H1 (cell line): ENCODE measurements around the gene KLHDC4. TPM values are rescaled to one million over a fixed set of nuclear protein-coding genes. Genes with fewer than 3 reads are reported as not detected.

Source experiments
- CTCF ChIA-PET: fragments of 300-600 bp; sonication (Branson Sonifier 250); formaldehyde crosslinking; loops from one replicate; lab custom pipeline; 2021; ENCODE audit not compliant: partially characterized antibody; lab: Charles Lee
- POLR2A ChIA-PET: fragments of 300-600 bp; sonication (Branson Sonifier 250); formaldehyde crosslinking; loops from one replicate; lab custom pipeline; 2021; ENCODE audit warnings: inconsistent platforms; ENCODE audit not compliant: partially characterized antibody; lab: Charles Lee
- DNase-seq, 2 experiments: peaks; one replicate each; pipeline versions ENCODE4 v3.0.0 to v3.0.0-alpha.2; 2010 to 2022; ENCODE audit warnings: low spot score in 2 of 2, low read depth in 1 of 2, mixed read lengths in 1 of 2
- FAIRE-seq: peaks from 2 replicates; lab custom pipeline; 2011; peaks lifted over from hg19 to GRCh38; lab: Jason Lieb, UNC
- H2AFZ ChIP-seq: 2 replicates; pipeline ENCODE4 v1.8.1; 2012; ENCODE audit warnings: low read length, inconsistent platforms
- H2AK5ac ChIP-seq: 2 replicates; pipeline ENCODE4 v1.6.1; 2013; ENCODE audit warnings: low read depth, low read length
- H2BK120ac ChIP-seq: replicated peaks from 2 replicates; pipeline ENCODE3; 2013; ENCODE audit warnings: low read depth, low read length, inconsistent platforms
- H2BK12ac ChIP-seq: 2 replicates; pipeline ENCODE4 v1.6.1; 2013; ENCODE audit warnings: low read depth, low read length
- H2BK15ac ChIP-seq: 2 replicates; pipeline ENCODE4 v1.6.1; 2013; ENCODE audit warnings: low read length
- H2BK20ac ChIP-seq: 2 replicates; pipeline ENCODE4 v1.6.1; 2013; ENCODE audit warnings: low read length
- H2BK5ac ChIP-seq: 2 replicates; pipeline ENCODE4 v1.6.1; 2013; ENCODE audit warnings: low read depth, low read length
- H3K14ac ChIP-seq: 2 replicates; pipeline ENCODE4 v1.6.1; 2013; ENCODE audit warnings: inconsistent platforms; ENCODE audit not compliant: insufficient read length
- H3K18ac ChIP-seq: 2 replicates; pipeline ENCODE4 v1.6.1; 2013; ENCODE audit warnings: low read length; ENCODE audit errors: extremely low read depth
- H3K23ac ChIP-seq: 2 replicates; pipeline ENCODE4 v1.6.1; 2013; ENCODE audit warnings: inconsistent platforms; ENCODE audit not compliant: insufficient read length
- H3K23me2 ChIP-seq: 2 replicates; pipeline ENCODE4 v1.6.1; 2013; ENCODE audit warnings: low read depth, low read length
- H3K27ac ChIP-seq: 2 replicates; pipeline ENCODE4 v1.6.1; 2011; ENCODE audit warnings: low read depth, low read length, inconsistent platforms
- H3K27me3 ChIP-seq, 4 experiments: replicated peaks in 1 of 4; 1 replicate in 1 of 4; 2 replicates in 3 of 4; pipeline versions ENCODE4 v1.6.1 to v1.8.1; 2011 to 2013; ENCODE audit warnings: low read length in 3 of 4, mild to moderate bottlenecking in 3 of 4, inconsistent platforms in 2 of 4, mixed read lengths in 2 of 4, moderate library complexity in 1 of 4; ENCODE audit not compliant: control insufficient read depth in 3 of 4, insufficient read depth in 3 of 4; ENCODE audit errors: extremely low read depth in 1 of 4
- H3K36me3 ChIP-seq, 4 experiments: 2 replicates each; pipeline versions ENCODE4 v1.6.1 to v1.8.1; 2011 to 2013; ENCODE audit warnings: mild to moderate bottlenecking in 4 of 4, low read length in 3 of 4, moderate library complexity in 2 of 4, control low read depth in 1 of 4, inconsistent platforms in 1 of 4; ENCODE audit not compliant: insufficient read depth in 4 of 4, control insufficient read depth in 2 of 4
- H3K4ac ChIP-seq: replicated peaks from 2 replicates; pipeline ENCODE3; 2013; ENCODE audit warnings: low read length, low read depth, mixed read lengths, inconsistent platforms; ENCODE audit not compliant: insufficient read length
- H3K4me1 ChIP-seq, 4 experiments: replicated peaks in 1 of 4; 1 replicate in 1 of 4; 2 replicates in 3 of 4; pipeline versions ENCODE4 v1.6.1 to v1.8.1; 2011 to 2013; ENCODE audit warnings: low read length in 3 of 4, inconsistent platforms in 2 of 4, mixed read lengths in 1 of 4; ENCODE audit not compliant: insufficient read depth in 4 of 4, control insufficient read depth in 3 of 4
- H3K4me2 ChIP-seq, 2 experiments: 2 replicates each; pipeline versions ENCODE4 v1.6.1 to v1.8.1; 2011 to 2013; ENCODE audit warnings: low read depth in 2 of 2, low read length in 2 of 2, control low read depth in 1 of 2, inconsistent platforms in 1 of 2, mild to moderate bottlenecking in 1 of 2; ENCODE audit not compliant: insufficient read depth in 1 of 2
- H3K4me3 ChIP-seq, 4 experiments: fragments of 200-600, 300-600 bp in 1 of 4; sonication (generic), shearing (Covaris generic), sonication (Bioruptor Twin) in 1 of 4; 2 replicates each; pipeline versions ENCODE4 v1.5.1 to v1.8.1; 2011 to 2016; ENCODE audit warnings: low read length in 4 of 4, low read depth in 3 of 4, control low read depth in 2 of 4, inconsistent platforms in 2 of 4, mild to moderate bottlenecking in 2 of 4, mixed read lengths in 1 of 4, moderate library complexity in 1 of 4; ENCODE audit not compliant: insufficient read depth in 2 of 4; ENCODE audit errors: extremely low read depth in 1 of 4
- H3K56ac ChIP-seq: replicated peaks from 2 replicates; pipeline ENCODE3; 2013; ENCODE audit warnings: low read depth, mild to moderate bottlenecking, mixed read lengths, low read length, inconsistent platforms; ENCODE audit not compliant: insufficient read length
- H3K79me1 ChIP-seq: 2 replicates; pipeline ENCODE4 v1.6.1; 2013; ENCODE audit warnings: low read depth, low read length, control low read depth
- H3K79me2 ChIP-seq, 2 experiments: 2 replicates each; pipeline versions ENCODE4 v1.6.1 to v1.8.1; 2012 to 2013; ENCODE audit warnings: low read length in 2 of 2, mild to moderate bottlenecking in 2 of 2, inconsistent platforms in 1 of 2; ENCODE audit not compliant: insufficient read depth in 2 of 2, control insufficient read depth in 1 of 2
- H3K9ac ChIP-seq, 4 experiments: replicated peaks in 1 of 4; 1 replicate in 1 of 4; 2 replicates in 3 of 4; pipeline versions ENCODE4 v1.6.1 to v1.8.1; 2011 to 2013; ENCODE audit warnings: low read depth in 3 of 4, low read length in 3 of 4, control low read depth in 2 of 4, mild to moderate bottlenecking in 2 of 4, moderate library complexity in 2 of 4, inconsistent platforms in 1 of 4; ENCODE audit errors: extremely low read depth in 1 of 4
- H3K9me3 ChIP-seq, 2 experiments: 2 replicates each; pipeline versions ENCODE4 v1.6.1 to v1.8.1; 2012 to 2013; ENCODE audit warnings: mild to moderate bottlenecking in 2 of 2, moderate library complexity in 2 of 2, control low read depth in 1 of 2, inconsistent platforms in 1 of 2, low read depth in 1 of 2, low read length in 1 of 2, mixed read lengths in 1 of 2; ENCODE audit not compliant: insufficient read depth in 2 of 2
- H4K20me1 ChIP-seq, 2 experiments: replicated peaks in 1 of 2; 2 replicates each; pipeline versions ENCODE3 to v1.8.1; 2011 to 2013; ENCODE audit warnings: inconsistent platforms in 2 of 2, low read length in 2 of 2, mild to moderate bottlenecking in 1 of 2; ENCODE audit not compliant: insufficient read depth in 2 of 2, control insufficient read depth in 1 of 2
- H4K5ac ChIP-seq: 2 replicates; pipeline ENCODE4 v1.6.1; 2013; ENCODE audit warnings: low read length, low read depth, mixed read lengths, inconsistent platforms; ENCODE audit not compliant: insufficient read length
- H4K8ac ChIP-seq: 2 replicates; pipeline ENCODE4 v1.8.0; 2013; ENCODE audit warnings: mild to moderate bottlenecking, moderate library complexity, low read length, inconsistent platforms; ENCODE audit not compliant: insufficient read depth; ENCODE audit errors: extremely low read depth
- H4K91ac ChIP-seq: replicated peaks from 2 replicates; pipeline ENCODE3; 2013; ENCODE audit warnings: low read length, mixed read lengths, inconsistent platforms; ENCODE audit not compliant: insufficient read length
- NANOG ChIP-seq: IDR thresholded peaks from 2 replicates; pipeline ENCODE4 v1.6.1; 2011; ENCODE audit warnings: low read length, low read depth, mild to moderate bottlenecking, inconsistent platforms; ENCODE audit not compliant: insufficient read depth, poor library complexity, severe bottlenecking
- WGBS, 2 experiments: shearing (Covaris generic) in 1 of 2; methylation state at CpG; one replicate each; pipeline versions ENCODE4 v1.1.6 to v1.1.7; 2013 to 2015; ENCODE audit warnings: low lambda C conversion rate in 2 of 2, mixed read lengths in 2 of 2, inconsistent platforms in 1 of 2, low coverage in 1 of 2, missing lambda C conversion rate in 1 of 2; ENCODE audit not compliant: insufficient replicate concordance in 2 of 2, insufficient coverage in 1 of 2, insufficient read length in 1 of 2; ENCODE audit errors: extremely low coverage in 1 of 2, missing lambda C conversion rate in 1 of 2; 5-methylcytosine and 5-hydroxymethylcytosine counted together
- polyA plus RNA-seq, 7 experiments: library from polyadenylated mRNA; depleted of rRNA in 3 of 7; stranded (reverse) in 5 of 7; unstranded in 2 of 7; fragments of >200 nt in 5 of 7; fragments of 200-250 nt in 2 of 7; gene quantifications; 1 replicate in 5 of 7; 2 replicates in 1 of 7; 4 replicates in 1 of 7; pipeline versions ENCODE4 v1.2.1 to v1.2.3, GENCODE V29; 2011 to 2013; ENCODE audit warnings: missing spikeins in 2 of 7, mixed read lengths in 2 of 7
- total RNA-seq: library from RNA; stranded (reverse); fragmentation: NEBNext Ultra II Directional; extraction: Animal tissue kit (Norgen Biotek cat#: 25700); gene quantifications from 2 replicates; pipeline ENCODE4 v1.2.1, GENCODE V29; 2021

KLHDC4 gene
- total and polyA plus RNA-seq, 2 of the 8 experiments (the other 6 are each of a cell fraction or from before 2014, with no cell fraction given): 23.7 to 63.9 TPM

- H3K56ac ChIP-seq: no peak overlapping the region
- no peak overlapping the region for H3K18ac ChIP-seq
- peaks cover 7 to 15% of the 10 kb centered on the region in 2 experiments for H4K20me1 ChIP-seq
- H3K36me3 ChIP-seq: peaks cover 6 to 28% (median 19%) of the 10 kb centered on the region in 4 experiments; a peak in 7 of 8 replicates
- DNase-seq: no peak
- no peak overlapping the region for H2AK5ac ChIP-seq
- H3K27me3 ChIP-seq: no peaks in the 10 kb centered on the region
- H2BK12ac ChIP-seq: no peak overlapping the region
- no peak overlapping the region for H4K5ac ChIP-seq
- no peak overlapping the region for H4K91ac ChIP-seq
- no peaks in the 10 kb centered on the region; a peak in 1 of 4 replicates for H3K79me2 ChIP-seq
- H2BK5ac ChIP-seq: no peak overlapping the region; the same call in 1 of the 2 replicates
- WGBS, 2 experiments: 93% methylated on average over 35 of the region's 45 CpGs; no CpG with 5 or more reads in 1 of the 2 experiments
- H3K4me1 ChIP-seq: peaks cover 0 to 3% (median 0%) of the 10 kb centered on the region in 4 experiments; a peak in 2 of 7 replicates
- FAIRE-seq: no peak
- no peak overlapping the region for H3K4ac ChIP-seq
- no peak overlapping the region for H3K27ac ChIP-seq
- no peak for TF ChIP-seq NANOG
- H3K23ac ChIP-seq: no peak overlapping the region
- no peak overlapping the region for H3K4me3 ChIP-seq
- no peak overlapping the region for H2BK120ac ChIP-seq
- no peak overlapping the region for H4K8ac ChIP-seq
- no peaks in the 10 kb centered on the region for H3K23me2 ChIP-seq
- no peak overlapping the region for H3K14ac ChIP-seq
- no peak overlapping the region for H2BK15ac ChIP-seq
- H2BK20ac ChIP-seq: no peak overlapping the region
- no peaks in the 10 kb centered on the region for H3K9me3 ChIP-seq
- H3K4me2 ChIP-seq: no peak overlapping the region
- ChIA-PET POLR2A (interaction anchor here (0.6 to 1.6 kb wide), 3 partner anchors 13 to 218 kb away, joined by 3 to 4 read pairs (median 3); no protein-coding TSS in a partner anchor), CTCF (interaction anchor here (0.6 to 1.3 kb wide), 5 partner anchors 14 to 96 kb away, joined by 3 to 4 read pairs (median 3); no protein-coding TSS in a partner anchor)
- H2AFZ ChIP-seq: no peak overlapping the region
- H3K79me1 ChIP-seq: peaks cover 5% of the 10 kb centered on the region; the same call in 1 of the 2 replicates
- no peak overlapping the region for H3K9ac ChIP-seq
These were observed 57.8 kb downstream of the KLHDC4 start for GRCh38 chr16:87707714-87708580.
